AG09309 (cell line): ENCODE data around the gene AMBRA1.

Experiments
- DNase-seq: peaks from one replicate; pipeline ENCODE4 v3.0.0-alpha.2; 2010; ENCODE audit warnings: low read depth
- H3K4me3 ChIP-seq: 2 replicates; pipeline ENCODE4 v1.5.1; 2011; ENCODE audit warnings: mild to moderate bottlenecking, low read depth, low read length, moderate library complexity; ENCODE audit not compliant: control insufficient read depth
- TF ChIP-seq, protein P1 (sequence below): IDR thresholded peaks from 2 replicates; pipeline ENCODE4 v1.5.1; 2011; ENCODE audit warnings: mild to moderate bottlenecking, low read depth, low read length, inconsistent platforms; ENCODE audit not compliant: insufficient read depth, control insufficient read depth; ENCODE audit errors: missing control alignments

The AMBRA1 gene

DNA sequence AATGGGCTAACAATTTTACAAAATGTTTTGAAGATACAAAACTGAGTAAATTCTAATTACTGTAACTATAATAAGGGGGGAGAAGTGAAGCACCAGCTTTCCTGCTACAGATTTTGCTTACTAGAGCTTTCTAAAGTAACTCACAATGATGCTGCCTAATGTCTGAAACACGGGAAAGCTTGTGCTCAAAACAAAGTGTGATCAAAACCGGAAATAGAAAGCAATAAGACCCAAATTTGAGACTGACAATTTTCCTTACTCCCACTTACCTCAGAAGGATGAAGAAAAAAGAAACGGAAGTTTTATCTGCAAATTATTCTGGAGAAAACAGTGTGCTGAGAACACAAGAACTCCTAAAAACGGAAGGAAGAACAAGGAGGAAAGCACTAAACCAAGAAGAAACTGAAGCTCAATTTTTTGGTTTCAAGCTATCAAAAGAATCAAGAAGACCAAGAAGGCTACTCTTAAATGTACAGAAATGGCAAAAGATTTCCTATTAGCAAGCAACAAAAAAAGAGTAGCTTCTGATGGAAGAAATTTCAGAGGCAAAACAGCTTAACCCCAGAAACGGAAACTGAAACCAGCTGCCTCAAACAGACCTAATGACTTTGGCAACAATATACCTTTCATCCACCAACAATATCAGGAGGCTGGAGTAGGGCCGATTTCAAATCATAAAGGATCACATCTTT lies 33.4 kb downstream of the AMBRA1 start:
- DNase-seq, result no peak

DNA sequence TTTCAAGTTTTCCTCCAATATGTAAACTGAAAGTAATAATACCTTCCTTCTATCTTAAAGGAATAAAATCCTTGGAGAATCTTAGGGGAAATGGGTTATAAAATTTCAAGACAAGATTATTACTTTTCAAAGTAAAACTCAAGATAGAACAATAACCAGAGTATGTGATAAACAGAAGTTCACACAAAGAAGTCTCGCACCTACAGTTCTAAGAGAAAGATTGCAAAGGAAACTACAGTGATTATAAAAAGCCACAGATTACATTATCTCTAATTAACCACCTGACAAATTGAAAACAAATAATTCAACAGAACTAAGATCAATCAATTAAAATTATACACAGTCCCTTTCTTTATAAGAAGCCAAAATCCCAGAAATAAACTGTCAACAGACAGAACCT lies 34.0 kb downstream of the AMBRA1 start:
- no peak for DNase-seq
- TF ChIP-seq, protein P1, sequence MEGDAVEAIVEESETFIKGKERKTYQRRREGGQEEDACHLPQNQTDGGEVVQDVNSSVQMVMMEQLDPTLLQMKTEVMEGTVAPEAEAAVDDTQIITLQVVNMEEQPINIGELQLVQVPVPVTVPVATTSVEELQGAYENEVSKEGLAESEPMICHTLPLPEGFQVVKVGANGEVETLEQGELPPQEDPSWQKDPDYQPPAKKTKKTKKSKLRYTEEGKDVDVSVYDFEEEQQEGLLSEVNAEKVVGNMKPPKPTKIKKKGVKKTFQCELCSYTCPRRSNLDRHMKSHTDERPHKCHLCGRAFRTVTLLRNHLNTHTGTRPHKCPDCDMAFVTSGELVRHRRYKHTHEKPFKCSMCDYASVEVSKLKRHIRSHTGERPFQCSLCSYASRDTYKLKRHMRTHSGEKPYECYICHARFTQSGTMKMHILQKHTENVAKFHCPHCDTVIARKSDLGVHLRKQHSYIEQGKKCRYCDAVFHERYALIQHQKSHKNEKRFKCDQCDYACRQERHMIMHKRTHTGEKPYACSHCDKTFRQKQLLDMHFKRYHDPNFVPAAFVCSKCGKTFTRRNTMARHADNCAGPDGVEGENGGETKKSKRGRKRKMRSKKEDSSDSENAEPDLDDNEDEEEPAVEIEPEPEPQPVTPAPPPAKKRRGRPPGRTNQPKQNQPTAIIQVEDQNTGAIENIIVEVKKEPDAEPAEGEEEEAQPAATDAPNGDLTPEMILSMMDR, result no peak
- H3K4me3 ChIP-seq, result no peak overlapping the region

More for the DNA sequence above, 33.4 kb downstream of the AMBRA1 start:
- H3K4me3 ChIP-seq, result no peak overlapping the region
- TF ChIP-seq, protein P1, result no peak

DNA sequence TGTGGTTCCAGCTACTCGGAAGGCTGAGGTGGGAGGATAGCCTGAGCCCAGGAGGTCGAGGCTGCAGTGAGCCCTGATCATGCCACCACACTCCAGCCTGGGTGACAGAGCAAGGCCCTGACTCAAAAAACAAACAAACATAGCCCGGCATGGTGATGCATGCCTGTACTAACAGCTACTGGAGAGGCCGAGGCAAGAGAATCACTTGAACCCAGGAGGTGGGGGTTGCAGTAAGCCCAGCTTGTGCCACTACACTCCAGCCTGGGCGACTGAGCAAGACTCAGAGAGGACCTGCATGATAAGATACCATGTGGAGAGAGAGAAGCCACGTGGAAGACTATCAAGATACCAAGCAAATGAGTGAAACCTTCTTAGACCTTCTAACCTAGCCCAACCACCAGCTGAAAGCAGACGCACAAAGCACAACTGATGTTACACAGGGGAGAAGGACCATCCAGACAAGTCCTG lies 36.1 kb downstream of the AMBRA1 start:
- DNase-seq, result no peak
- TF ChIP-seq, protein P1, result no peak
- H3K4me3 ChIP-seq, result no peak overlapping the region

DNA sequence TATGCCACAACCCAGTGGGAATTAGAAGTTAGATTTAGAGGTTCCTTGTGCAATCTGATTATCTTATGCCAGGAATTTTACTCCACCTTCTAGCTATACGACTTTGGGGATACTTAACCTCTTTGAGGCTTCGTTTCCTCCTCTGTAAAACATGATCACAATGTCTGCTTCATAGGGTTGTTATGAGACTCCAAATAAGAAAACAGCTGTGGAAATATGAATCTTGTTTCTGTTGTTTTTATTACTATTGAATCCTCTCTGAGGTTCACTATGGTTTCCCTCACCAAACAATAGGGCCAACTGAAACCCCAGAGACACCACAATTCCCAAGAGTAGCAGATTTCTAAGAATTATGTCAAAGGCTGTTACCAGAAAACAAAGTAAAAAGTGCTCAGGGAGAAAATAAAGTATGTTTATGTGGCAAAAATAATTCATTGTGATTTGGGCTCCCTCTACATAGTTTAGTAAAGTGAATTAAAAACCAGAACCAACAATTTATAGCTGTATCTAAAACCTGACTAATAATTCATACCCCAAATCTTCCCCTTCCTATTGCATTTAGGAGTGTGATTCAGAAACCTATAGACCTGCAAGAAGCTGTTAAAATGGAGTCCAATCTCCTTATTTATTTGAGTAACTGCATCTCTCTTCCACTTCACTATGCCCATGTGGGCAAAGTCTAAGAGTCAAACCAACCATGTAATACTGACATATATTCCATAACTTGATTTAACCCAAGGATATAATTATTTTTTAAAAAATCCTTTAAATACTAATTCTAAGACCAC lies 38.4 kb downstream of the AMBRA1 start:
- no peak overlapping the region for H3K4me3 ChIP-seq
- TF ChIP-seq, protein P1, result no peak
- DNase-seq, result peak; percentile 46

DNA sequence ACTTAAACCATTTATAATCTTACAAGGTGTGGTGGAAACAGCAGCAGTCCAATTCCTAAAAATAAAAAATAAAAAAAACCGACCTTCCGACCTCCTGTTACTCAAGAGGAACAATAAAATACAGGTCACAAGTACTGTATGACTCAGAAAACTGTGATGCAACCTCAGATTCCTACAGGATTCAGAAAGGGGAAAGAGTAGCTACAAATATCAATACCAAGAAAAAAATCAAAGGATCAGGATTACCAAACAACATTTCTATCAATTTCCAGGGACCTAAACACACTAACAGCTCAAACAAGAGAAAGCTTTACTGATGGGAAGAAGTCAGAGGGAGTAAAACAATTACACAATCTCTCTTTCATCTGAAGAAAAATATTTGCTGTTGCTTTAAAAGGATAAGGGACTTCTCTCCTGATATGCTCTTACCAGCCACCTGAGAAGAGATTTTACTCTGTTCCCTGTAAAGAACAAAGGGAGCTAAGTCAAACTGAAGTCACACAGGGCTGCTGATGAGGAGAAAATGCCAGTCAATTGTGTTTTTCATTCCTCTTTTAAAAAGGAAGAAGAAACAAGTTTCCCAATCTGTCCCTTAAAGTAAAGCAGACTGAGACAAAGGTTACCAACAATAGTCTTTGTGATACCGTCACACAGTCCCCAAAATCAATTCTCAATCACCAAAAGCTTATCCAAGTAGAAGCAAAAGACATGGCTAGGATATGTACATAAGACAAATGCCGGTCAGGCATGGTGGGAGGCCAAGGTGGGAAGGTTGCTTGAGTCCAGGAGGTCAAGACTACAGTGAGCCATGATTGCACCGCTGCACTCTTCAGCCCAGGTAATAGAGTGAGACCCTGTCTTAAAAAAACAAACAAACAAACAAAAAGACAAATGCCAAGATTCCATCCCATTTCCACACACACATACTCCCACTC lies 39.3 kb downstream of the AMBRA1 start:
- TF ChIP-seq, protein P1, result no peak
- no peak overlapping the region for H3K4me3 ChIP-seq
- peak; percentile 57 for DNase-seq

DNA sequence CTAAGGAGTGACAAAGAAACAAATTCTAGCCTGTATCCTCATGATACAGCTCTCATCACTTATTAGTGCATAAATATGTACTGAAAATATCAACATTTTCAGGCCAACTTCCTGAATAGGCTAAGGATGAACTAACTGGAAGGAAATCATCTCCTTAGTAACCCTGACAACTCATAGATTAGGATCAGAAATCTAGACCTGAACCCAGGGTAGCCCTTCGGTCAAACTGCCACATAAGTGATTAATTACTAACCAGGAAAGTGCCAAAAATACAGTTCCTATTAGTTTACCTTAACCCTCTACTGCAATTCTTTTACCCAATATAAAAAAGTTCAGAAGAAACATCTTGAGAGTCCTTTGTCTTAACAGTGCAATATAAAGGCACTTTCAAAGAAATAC lies 40.0 kb downstream of the AMBRA1 start:
- no peak for DNase-seq
- TF ChIP-seq, protein P1, result no peak
- no peak overlapping the region for H3K4me3 ChIP-seq
